Measurements from ENCODE around the gene MAN1C1. TPM values are rescaled to one million over a fixed set of nuclear protein-coding genes. Genes with fewer than 3 reads are reported as not detected.

MAN1C1 gene
- total RNA-seq, 2 experiments from 2014 or later = 3.7 to 4.4 TPM

- H3K9me3 Mint-ChIP-seq = no peaks in the 10 kb centered on the region
- H3K4me1 Mint-ChIP-seq (ENCODE audit: low read depth) = peaks cover 31% of the 10 kb centered on the region
- ChIA-PET POLR2A (interaction anchor here (1.1 to 1.3 kb wide), 3 partner anchors 9 to 80 kb away, joined by 3 to 4 read pairs (median 4); no protein-coding TSS in a partner anchor), CTCF (interaction anchor here (1.2 to 1.9 kb wide), 3 partner anchors 10 to 26 kb away, joined by 3 to 6 read pairs (median 3); no protein-coding TSS in a partner anchor)
- H3K36me3 Mint-ChIP-seq (ENCODE audit: low read depth) = no peaks in the 10 kb centered on the region
- no peak overlapping the region for H3K4me3 Mint-ChIP-seq
- DNase-seq (no peak), ATAC-seq (no peak)
- TF ChIP-seq CTCF (IDR thresholded peaks at IDR 0.05) = no peak
- peak overlapping the region; percentile 48 for H3K27ac Mint-ChIP-seq
- no peaks in the 10 kb centered on the region for H3K27me3 Mint-ChIP-seq
- intact Hi-C loops (cut with micrococcal nuclease) = no loop called here
These were observed 139.6 kb downstream of the MAN1C1 start for GRCh38 chr1:25756215-25756614.

- CTCF ChIA-PET = interaction anchor here (1.8 kb wide), 1 partner anchor 138 kb away, joined by 6 read pairs; no protein-coding TSS in a partner anchor
- intact Hi-C loops (cut with micrococcal nuclease) = no loop called here
- Mint-ChIP-seq H3K27ac (no peak overlapping the region), H3K4me1 (ENCODE audit: low read depth) (peaks cover 31% of the 10 kb centered on the region), H3K36me3 (ENCODE audit: low read depth) (no peaks in the 10 kb centered on the region), H3K9me3 (no peaks in the 10 kb centered on the region), H3K4me3 (no peak overlapping the region), H3K27me3 (no peaks in the 10 kb centered on the region)
- POLR2A ChIA-PET = interaction anchor here (1.5 kb wide), 1 partner anchor 18 kb away, joined by 7 read pairs; no protein-coding TSS in a partner anchor
- ATAC-seq (no peak), DNase-seq (no peak)
- no peak for TF ChIP-seq CTCF (IDR thresholded peaks at IDR 0.05)
These were observed 140.7 kb downstream of the MAN1C1 start for GRCh38 chr1:25757151-25757845.

- CTCF ChIA-PET = interaction anchor here (1.2 to 1.8 kb wide), 3 partner anchors 65 to 191 kb away, joined by 3 to 6 read pairs (median 3); no protein-coding TSS in a partner anchor
- no peaks in the 10 kb centered on the region for H3K27me3 Mint-ChIP-seq
- H3K36me3 Mint-ChIP-seq (ENCODE audit: low read depth) = peaks cover 1% of the 10 kb centered on the region
- no peak for TF ChIP-seq CTCF (IDR thresholded peaks at IDR 0.05)
- ATAC-seq (no peak), DNase-seq (no peak)
- H3K27ac Mint-ChIP-seq = no peak overlapping the region
- H3K9me3 Mint-ChIP-seq = no peaks in the 10 kb centered on the region
- peaks cover 31% of the 10 kb centered on the region for H3K4me1 Mint-ChIP-seq (ENCODE audit: low read depth)
- POLR2A ChIA-PET = interaction anchor here (0.6 to 1.5 kb wide), 2 partner anchors 17 to 25 kb away, joined by 3 to 7 read pairs; no protein-coding TSS in a partner anchor
- intact Hi-C loops (cut with micrococcal nuclease) = no loop called here
- no peak overlapping the region for H3K4me3 Mint-ChIP-seq
These were observed 141.2 kb downstream of the MAN1C1 start for GRCh38 chr1:25757846-25758185.

GRCh38 chr1:25758466-25759070, 142.0 kb downstream of the MAN1C1 start:
- ChIA-PET CTCF (interaction anchor here (1.2 to 1.8 kb wide), 3 partner anchors 66 to 192 kb away, joined by 3 to 6 read pairs (median 3); no protein-coding TSS in a partner anchor), POLR2A (interaction anchor here (0.6 to 1.5 kb wide), 3 partner anchors 12 to 26 kb away, joined by 3 to 7 read pairs (median 4); no protein-coding TSS in a partner anchor)
- Mint-ChIP-seq H3K4me1 (ENCODE audit: low read depth) (peaks cover 31% of the 10 kb centered on the region), H3K27me3 (no peaks in the 10 kb centered on the region), H3K36me3 (ENCODE audit: low read depth) (peaks cover 1% of the 10 kb centered on the region), H3K9me3 (no peaks in the 10 kb centered on the region), H3K27ac (no peak overlapping the region), H3K4me3 (no peak overlapping the region)
- ATAC-seq = no peak
- intact Hi-C loops (cut with micrococcal nuclease) = no loop called here
- no peak for TF ChIP-seq CTCF (IDR thresholded peaks at IDR 0.05)
- DNase-seq = no peak
